Testis (tissue), 3 donors: ENCODE data around the gene OSBPL9. TPM values are rescaled to one million over a fixed set of nuclear protein-coding genes. Genes with fewer than 3 reads are reported as not detected.

Experiments used
- DNase-seq: peaks from one replicate; pipeline ENCODE4 v3.0.0-alpha.2; 2019
- H3K27ac ChIP-seq, 2 donors: fragments of 200-600 bp; sonication (generic); one replicate each; pipeline ENCODE4 v1.5.1; 2019
- H3K27me3 ChIP-seq: fragments of 200-600 bp; sonication (generic); one replicate; pipeline ENCODE4 v1.5.1; 2019
- H3K36me3 ChIP-seq: fragments of 200-600 bp; sonication (generic); one replicate; pipeline ENCODE4 v1.5.1; 2017; ENCODE audit warnings: low read depth; ENCODE audit errors: missing control alignments
- H3K4me1 ChIP-seq: fragments of 200-600 bp; sonication (generic); one replicate; pipeline ENCODE4 v1.5.1; 2019
- H3K4me3 ChIP-seq, 2 donors: fragments of 200-600 bp; sonication (generic); one replicate each; pipeline ENCODE4 v1.5.1; 2017 to 2019
- H3K9me3 ChIP-seq: fragments of 200-600 bp; sonication (generic); one replicate; pipeline ENCODE4 v1.5.1; 2017
- POLR2A ChIP-seq: fragments of 450-650 bp; IDR thresholded peaks from one replicate; pipeline ENCODE4 v1.6.1; 2017; ENCODE audit warnings: antibody characterized with exemption, mild to moderate bottlenecking, moderate library complexity
- WGBS, 2 donors: methylation state at CpG; one replicate each; pipeline ENCODE4 v1.1.5; 2018; 5-methylcytosine and 5-hydroxymethylcytosine counted together
- intact Hi-C: fragments of 100-400 bp; cut with DNase I; formaldehyde crosslinking; loops from one replicate; pipeline ENCODE4 v1.15.1; 2023; ENCODE audit warnings: low total_unique reads
- polyA plus RNA-seq: library from polyadenylated mRNA; stranded (reverse); fragments of 350-450 nt; fragmentation: Illumina TruSeq; extraction: RNeasy Lipid Tissue Mini Kit (QIAGEN cat#74804); gene quantifications from one replicate; pipeline ENCODE4 v1.2.3, GENCODE V29; 2014; ENCODE audit warnings: low read depth, low replicate concordance; ENCODE audit not compliant: insufficient read depth
- total RNA-seq, 2 donors: library from RNA; depleted of rRNA; stranded (reverse); fragments of >200 nt; gene quantifications; one replicate each; pipeline ENCODE4 v1.2.3, GENCODE V29; 2016
- TF ChIP-seq, protein P1 (sequence below), 3 experiments: fragments of 450-650 bp in 2 of 3; fragments of 200-600 bp in 1 of 3; sonication (generic) in 1 of 3; IDR thresholded peaks; one replicate each; pipeline ENCODE4 v1.5.1; 2016 to 2019; ENCODE audit warnings: antibody characterized with exemption in 3 of 3, mild to moderate bottlenecking in 2 of 3, moderate library complexity in 1 of 3

The OSBPL9 gene
- total and polyA plus RNA-seq, 3 donors from 2014 or later = 59.3 to 160 (median 117) TPM

DNA sequence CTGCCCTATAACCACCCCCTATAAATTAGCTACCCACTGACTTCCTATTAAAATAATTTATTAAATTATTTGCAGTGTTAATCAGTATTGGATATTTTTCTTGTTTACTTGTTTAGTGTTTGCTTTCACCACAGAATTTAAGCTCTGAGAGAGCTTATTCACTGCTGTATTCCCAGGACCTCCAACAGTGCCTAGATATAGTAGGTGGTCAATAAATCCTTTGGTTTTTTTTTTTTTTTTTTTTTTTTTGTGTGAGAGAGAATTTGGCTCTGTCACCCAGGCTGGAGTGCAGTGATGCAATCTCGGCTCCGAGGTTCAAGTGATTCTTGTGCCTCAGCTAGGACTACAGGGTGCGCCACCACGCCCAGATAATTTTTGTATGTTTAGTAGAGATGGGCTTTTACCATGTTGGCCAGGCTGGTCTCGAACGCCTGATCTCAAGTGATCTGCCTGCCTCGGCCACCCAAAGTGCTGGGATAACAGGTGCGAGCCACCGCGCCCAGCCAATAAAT, 1.1 kb upstream of the OSBPL9 start:
- WGBS, 2 donors = 84 to 85% methylated on average over 10 of the region's 10 CpGs
- intact Hi-C loops = no loop called here
- no peak for DNase-seq
- Histone ChIP-seq H3K4me3 (no peak overlapping the region), H3K27me3 (no peaks in the 10 kb centered on the region), H3K27ac (no peak overlapping the region), H3K36me3 (no peaks in the 10 kb centered on the region), H3K4me1 (peaks cover 47% of the 10 kb centered on the region), H3K9me3 (no peaks in the 10 kb centered on the region)
- no peak for TF ChIP-seq POLR2A
- TF ChIP-seq, protein P1, sequence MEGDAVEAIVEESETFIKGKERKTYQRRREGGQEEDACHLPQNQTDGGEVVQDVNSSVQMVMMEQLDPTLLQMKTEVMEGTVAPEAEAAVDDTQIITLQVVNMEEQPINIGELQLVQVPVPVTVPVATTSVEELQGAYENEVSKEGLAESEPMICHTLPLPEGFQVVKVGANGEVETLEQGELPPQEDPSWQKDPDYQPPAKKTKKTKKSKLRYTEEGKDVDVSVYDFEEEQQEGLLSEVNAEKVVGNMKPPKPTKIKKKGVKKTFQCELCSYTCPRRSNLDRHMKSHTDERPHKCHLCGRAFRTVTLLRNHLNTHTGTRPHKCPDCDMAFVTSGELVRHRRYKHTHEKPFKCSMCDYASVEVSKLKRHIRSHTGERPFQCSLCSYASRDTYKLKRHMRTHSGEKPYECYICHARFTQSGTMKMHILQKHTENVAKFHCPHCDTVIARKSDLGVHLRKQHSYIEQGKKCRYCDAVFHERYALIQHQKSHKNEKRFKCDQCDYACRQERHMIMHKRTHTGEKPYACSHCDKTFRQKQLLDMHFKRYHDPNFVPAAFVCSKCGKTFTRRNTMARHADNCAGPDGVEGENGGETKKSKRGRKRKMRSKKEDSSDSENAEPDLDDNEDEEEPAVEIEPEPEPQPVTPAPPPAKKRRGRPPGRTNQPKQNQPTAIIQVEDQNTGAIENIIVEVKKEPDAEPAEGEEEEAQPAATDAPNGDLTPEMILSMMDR (IDR thresholded peaks at IDR 0.05) = no peak

DNA sequence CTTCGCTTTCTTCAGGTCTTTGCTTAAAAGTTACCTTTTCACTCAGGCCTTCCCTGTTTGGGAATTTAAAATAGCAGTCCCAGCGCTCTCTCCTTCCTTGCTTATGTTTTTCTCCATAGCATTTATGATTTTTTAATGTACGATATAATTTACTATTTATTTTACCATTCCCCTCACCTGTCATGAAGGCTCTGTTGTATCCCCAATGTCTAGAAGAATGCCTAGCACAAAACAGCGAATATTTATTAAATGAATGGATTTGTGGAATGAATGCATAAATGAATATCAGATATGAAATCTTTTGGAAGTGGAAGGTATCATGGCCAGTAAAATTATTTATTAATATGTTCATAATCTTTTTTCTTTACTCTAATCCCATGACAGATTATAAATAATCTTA, 402 bp upstream of the OSBPL9 start:
- H3K27ac ChIP-seq = peak overlapping the region in 1 of 2 donors; percentile 86
- WGBS, 2 donors = 51 to 55% methylated on average over 4 of the region's 4 CpGs
- DNase-seq = no peak
- intact Hi-C loops = no loop called here
- TF ChIP-seq, protein P1 (IDR thresholded peaks at IDR 0.05) = no peak
- TF ChIP-seq POLR2A = no peak
- H3K9me3 ChIP-seq = no peaks in the 10 kb centered on the region
- no peaks in the 10 kb centered on the region for H3K36me3 ChIP-seq
- H3K27me3 ChIP-seq = no peaks in the 10 kb centered on the region
- peaks cover 41% of the 10 kb centered on the region for H3K4me1 ChIP-seq
- H3K4me3 ChIP-seq = peak overlapping the region; percentile 59 to 91

DNA sequence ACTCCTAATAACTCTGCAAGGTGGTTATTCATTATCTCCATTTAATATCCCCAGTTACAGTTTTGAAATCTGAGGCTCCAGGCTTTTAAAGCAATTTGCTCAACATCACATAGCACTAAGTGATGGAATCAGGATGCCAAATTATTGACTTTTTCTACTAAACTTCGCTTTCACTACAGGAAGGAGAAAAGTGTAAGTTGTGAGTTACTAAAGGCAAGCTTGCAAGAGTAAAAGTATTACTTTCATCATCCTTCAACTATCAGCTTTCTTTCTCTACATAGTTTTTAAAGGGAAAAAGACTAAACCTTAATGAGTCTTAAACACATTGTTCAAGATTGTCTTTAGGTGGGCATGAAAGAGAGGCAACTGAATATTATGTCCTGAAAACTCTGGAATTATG, 1.8 kb downstream of the OSBPL9 start:
- Histone ChIP-seq H3K36me3 (no peaks in the 10 kb centered on the region), H3K27ac (peak overlapping the region; percentile 52 to 86), H3K9me3 (no peaks in the 10 kb centered on the region), H3K4me3 (peak overlapping the region in 1 of 2 donors; percentile 91), H3K27me3 (no peaks in the 10 kb centered on the region), H3K4me1 (peaks cover 35% of the 10 kb centered on the region)
- WGBS, 2 donors = 45 to 75% methylated on average over 1 of the region's 1 CpG
- no peak for DNase-seq
- TF ChIP-seq POLR2A = no peak
- TF ChIP-seq, protein P1 (IDR thresholded peaks at IDR 0.05) = no peak
- intact Hi-C loops = no loop called here

DNA sequence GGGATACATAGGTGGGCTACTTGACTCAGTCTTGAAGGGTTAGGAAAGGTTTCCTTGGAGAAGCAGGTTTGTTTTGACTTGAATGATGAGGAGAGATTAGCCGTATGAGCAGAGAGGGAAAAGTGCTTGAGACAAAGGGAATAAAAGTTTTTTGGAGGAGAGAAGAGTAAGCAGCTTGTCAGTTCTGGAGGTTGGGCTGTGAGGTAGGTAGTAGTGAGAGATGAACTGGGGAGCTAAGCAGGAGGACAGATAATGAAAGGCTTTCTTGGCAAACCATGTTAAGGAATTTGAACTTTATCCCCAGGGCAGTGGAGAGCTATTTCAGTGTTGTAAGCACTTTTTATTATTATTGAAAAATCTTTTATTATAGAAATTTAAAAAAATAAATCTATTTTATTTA, 3.6 kb downstream of the OSBPL9 start:
- Histone ChIP-seq H3K9me3 (no peaks in the 10 kb centered on the region), H3K4me3 (no peak overlapping the region), H3K4me1 (peaks cover 29% of the 10 kb centered on the region), H3K27ac (peak overlapping the region; percentile 12 to 86), H3K27me3 (no peaks in the 10 kb centered on the region), H3K36me3 (no peaks in the 10 kb centered on the region)
- intact Hi-C loops = no loop called here
- DNase-seq = no peak
- 58 to 66% methylated on average over 1 of the region's 1 CpG for WGBS, 2 donors
- TF ChIP-seq, protein P1 (IDR thresholded peaks at IDR 0.05) = no peak
- no peak for TF ChIP-seq POLR2A

DNA sequence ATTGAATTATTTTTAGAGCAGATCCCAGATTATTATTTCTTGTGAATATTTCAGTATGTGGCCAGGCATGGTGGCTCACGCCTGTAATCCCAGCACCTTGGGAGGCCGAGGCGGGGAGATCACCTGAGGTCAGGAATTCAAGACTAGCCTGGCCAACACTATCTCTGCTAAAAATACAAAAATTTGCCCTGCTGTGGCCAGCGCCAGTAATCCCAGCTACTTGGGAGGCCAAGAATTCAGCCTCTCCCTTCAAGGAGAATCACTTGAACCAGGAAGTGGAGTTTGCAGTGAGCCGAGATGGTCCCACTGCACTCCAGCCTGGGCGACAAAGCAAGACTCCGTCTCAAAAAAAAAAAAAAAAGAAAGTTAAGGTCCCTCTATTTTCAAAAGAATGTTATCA, 4.3 kb downstream of the OSBPL9 start:
- no peak for TF ChIP-seq POLR2A
- TF ChIP-seq, protein P1 (IDR thresholded peaks at IDR 0.05) = no peak
- intact Hi-C loops = no loop called here
- H3K4me1 ChIP-seq = peaks cover 31% of the 10 kb centered on the region
- 70 to 73% methylated on average over 7 of the region's 7 CpGs for WGBS, 2 donors
- H3K27ac ChIP-seq = peak overlapping the region in 1 of 2 donors; percentile 86
- no peak for DNase-seq
- H3K4me3 ChIP-seq = no peak overlapping the region
- H3K27me3 ChIP-seq = no peaks in the 10 kb centered on the region
- H3K36me3 ChIP-seq = no peaks in the 10 kb centered on the region
- H3K9me3 ChIP-seq = no peaks in the 10 kb centered on the region
